ENCODE measurements around the gene IPO4. TPM values are rescaled to one million over a fixed set of nuclear protein-coding genes. Genes with fewer than 3 reads are reported as not detected.

The IPO4 gene
- total RNA-seq, 2 experiments from 2014 or later, result 36.6 to 37.9 TPM

DNA sequence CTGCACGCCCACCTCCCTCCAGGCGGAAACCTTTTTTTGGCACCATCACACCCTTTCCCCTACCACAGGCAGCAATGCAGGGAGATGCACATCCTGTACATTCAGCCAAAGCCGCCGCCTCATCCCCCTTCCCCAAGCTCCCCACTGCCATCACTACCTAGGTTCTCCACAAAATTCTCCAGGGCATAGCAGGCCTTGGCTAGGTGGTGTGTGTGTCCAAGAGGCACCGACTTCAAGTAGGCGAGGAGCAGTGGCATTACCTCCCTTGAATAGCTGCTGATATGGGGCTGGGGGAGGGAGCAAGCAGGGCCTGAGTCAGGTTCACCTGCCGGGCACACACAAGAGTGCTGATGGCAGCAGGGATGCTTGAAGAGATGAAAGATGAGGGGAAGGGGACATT is 3.6 kb downstream of the IPO4 start:
- peaks cover 69% of the 10 kb centered on the region for H3K36me3 ChIP-seq (ENCODE audit: insufficient read depth, low read length)
- TF ChIP-seq, protein P1, sequence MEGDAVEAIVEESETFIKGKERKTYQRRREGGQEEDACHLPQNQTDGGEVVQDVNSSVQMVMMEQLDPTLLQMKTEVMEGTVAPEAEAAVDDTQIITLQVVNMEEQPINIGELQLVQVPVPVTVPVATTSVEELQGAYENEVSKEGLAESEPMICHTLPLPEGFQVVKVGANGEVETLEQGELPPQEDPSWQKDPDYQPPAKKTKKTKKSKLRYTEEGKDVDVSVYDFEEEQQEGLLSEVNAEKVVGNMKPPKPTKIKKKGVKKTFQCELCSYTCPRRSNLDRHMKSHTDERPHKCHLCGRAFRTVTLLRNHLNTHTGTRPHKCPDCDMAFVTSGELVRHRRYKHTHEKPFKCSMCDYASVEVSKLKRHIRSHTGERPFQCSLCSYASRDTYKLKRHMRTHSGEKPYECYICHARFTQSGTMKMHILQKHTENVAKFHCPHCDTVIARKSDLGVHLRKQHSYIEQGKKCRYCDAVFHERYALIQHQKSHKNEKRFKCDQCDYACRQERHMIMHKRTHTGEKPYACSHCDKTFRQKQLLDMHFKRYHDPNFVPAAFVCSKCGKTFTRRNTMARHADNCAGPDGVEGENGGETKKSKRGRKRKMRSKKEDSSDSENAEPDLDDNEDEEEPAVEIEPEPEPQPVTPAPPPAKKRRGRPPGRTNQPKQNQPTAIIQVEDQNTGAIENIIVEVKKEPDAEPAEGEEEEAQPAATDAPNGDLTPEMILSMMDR (IDR thresholded peaks at IDR 0.05), result no peak
- intact Hi-C loops (cut with DNase I, micrococcal nuclease), result loop anchor here in 1 of 2 experiments (5.0 kb wide), 1 partner anchor 38 kb away; the partner anchor contains the start of genes PSME2 and RNF31

DNA sequence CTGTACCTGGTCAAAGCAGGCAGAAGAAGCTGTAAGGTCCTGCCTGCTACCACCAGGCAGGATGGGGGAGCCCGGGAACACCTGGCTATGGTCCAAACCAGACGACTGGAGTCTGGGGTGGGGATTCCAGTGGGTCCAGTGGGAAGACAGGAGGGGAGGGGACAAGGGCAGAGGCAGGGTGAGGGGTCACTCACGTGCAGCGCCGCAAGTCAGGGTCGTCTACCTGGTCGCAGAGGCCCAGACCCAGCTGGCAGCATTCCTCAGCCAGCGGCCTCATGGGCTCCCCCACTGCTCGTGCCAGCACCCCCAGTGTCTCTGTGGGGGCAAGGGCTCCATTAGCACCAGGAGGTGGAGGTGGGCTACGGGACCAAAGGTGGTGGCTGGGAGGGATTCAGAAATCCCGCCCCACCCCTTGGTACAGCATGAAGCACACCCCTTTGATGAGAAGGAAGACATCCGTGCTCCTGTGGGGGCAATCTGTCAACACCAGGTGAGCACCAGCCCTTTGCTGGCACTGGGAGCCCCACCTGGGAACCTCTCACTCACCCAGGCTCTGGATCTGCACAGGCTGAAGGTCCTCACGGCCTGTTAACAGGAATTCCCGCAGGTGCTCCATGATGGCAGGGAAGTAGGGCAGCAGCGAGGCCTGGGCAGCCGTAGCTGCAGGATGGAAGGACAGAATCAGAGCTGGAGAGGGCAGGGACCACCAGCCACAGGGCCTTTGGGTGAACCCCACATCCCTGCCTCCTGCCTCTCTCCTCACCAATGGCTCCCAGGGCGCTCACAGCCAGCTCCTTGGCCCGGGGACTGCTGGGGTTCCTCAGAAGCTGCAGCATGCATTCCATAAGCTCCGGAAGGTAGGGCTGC is 4.3 kb downstream of the IPO4 start:
- Histone ChIP-seq H3K36me3 (ENCODE audit: insufficient read depth, low read length) (peaks cover 76% of the 10 kb centered on the region), H3K27me3 (ENCODE audit: control insufficient read depth in 1 of 2, insufficient read depth in 2 of 2, low read length in 2 of 2) (no peaks in the 10 kb centered on the region), H3K4me3 (ENCODE audit: low read length) (no peak overlapping the region), H3K4me1 (ENCODE audit: insufficient read depth, low read length) (peaks cover 31% of the 10 kb centered on the region), H3K9me3 (ENCODE audit: control insufficient read depth in 1 of 2, insufficient read depth in 1 of 2, low read length in 2 of 2) (no peaks in the 10 kb centered on the region), H3K27ac (ENCODE audit: low read depth in 1 of 2, low read length in 2 of 2) (no peak overlapping the region)
- Mint-ChIP-seq H3K9me3 (no peaks in the 10 kb centered on the region), H3K27ac (peak overlapping the region; percentile 17), H3K4me3 (no peak overlapping the region), H3K36me3 (ENCODE audit: low read depth) (peaks cover 72% of the 10 kb centered on the region), H3K27me3 (no peaks in the 10 kb centered on the region), H3K4me1 (ENCODE audit: low read depth) (peaks cover 24% of the 10 kb centered on the region)
- DNase-seq, result no peak
- intact Hi-C loops (cut with DNase I, micrococcal nuclease), result no loop called here
- TF ChIP-seq, protein P1 (IDR thresholded peaks at IDR 0.05), result no peak
- ChIA-PET CTCF (no interaction called here), POLR2A (interaction anchor here (0.5 to 7.4 kb wide), 4 partner anchors 11 to 551 kb away, joined by 3 to 85 read pairs (median 8); partner anchors contain the start of genes DCAF11, IRF9, NRL and TM9SF1)
- no peak for ATAC-seq (ENCODE audit: poor library complexity)

More for the DNA sequence above, 3.6 kb downstream of the IPO4 start:
- peaks cover 35% of the 10 kb centered on the region for H3K4me1 ChIP-seq (ENCODE audit: insufficient read depth, low read length)
- ChIA-PET CTCF (no interaction called here), POLR2A (interaction anchor here (1.1 to 7.4 kb wide), 3 partner anchors 10 to 24 kb away, joined by 3 to 85 read pairs (median 11); partner anchors contain the start of genes IRF9 and TM9SF1)
- Mint-ChIP-seq H3K9me3 (no peaks in the 10 kb centered on the region), H3K27me3 (no peaks in the 10 kb centered on the region), H3K4me3 (no peak overlapping the region), H3K27ac (no peak overlapping the region), H3K4me1 (ENCODE audit: low read depth) (peaks cover 28% of the 10 kb centered on the region), H3K36me3 (ENCODE audit: low read depth) (peaks cover 69% of the 10 kb centered on the region)
- no peaks in the 10 kb centered on the region for H3K27me3 ChIP-seq (ENCODE audit: control insufficient read depth in 1 of 2, insufficient read depth in 2 of 2, low read length in 2 of 2)
- no peak for ATAC-seq (ENCODE audit: poor library complexity)
- no peak for DNase-seq
- no peak overlapping the region for H3K4me3 ChIP-seq (ENCODE audit: low read length)
- H3K9me3 ChIP-seq (ENCODE audit: control insufficient read depth in 1 of 2, insufficient read depth in 1 of 2, low read length in 2 of 2), result no peaks in the 10 kb centered on the region
- no peak overlapping the region for H3K27ac ChIP-seq (ENCODE audit: low read depth in 1 of 2, low read length in 2 of 2)

DNA sequence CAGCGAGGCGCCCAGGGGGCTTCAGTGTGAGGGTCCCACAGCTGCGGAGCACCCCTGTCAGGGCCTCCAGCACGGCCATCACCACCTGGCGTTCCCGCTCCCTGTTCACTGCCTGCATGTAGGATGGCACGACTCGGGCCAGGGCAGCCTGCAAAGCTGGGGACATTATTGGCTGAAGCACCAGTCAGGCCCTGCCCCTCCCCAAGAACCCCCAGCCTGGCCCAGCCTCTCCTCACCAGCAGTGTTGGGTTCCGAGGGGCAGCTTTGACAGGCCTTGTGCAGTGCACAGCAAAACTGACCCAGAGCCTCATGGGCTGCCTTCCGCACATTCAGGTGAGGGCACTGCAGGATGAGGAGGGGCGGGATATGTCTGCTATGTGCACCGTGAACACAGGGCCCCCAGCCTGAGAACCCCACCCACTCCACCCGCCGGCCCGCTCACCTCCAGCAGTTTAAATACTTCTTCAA is 5.6 kb downstream of the IPO4 start:
- TF ChIP-seq, protein P1 (IDR thresholded peaks at IDR 0.05), result no peak
- POLR2A ChIA-PET, result interaction anchor here (1.1 kb wide), 2 partner anchors 13 to 22 kb away, joined by 3 read pairs; partner anchors contain the start of gene TM9SF1
- Mint-ChIP-seq H3K4me3 (no peak overlapping the region), H3K9me3 (no peaks in the 10 kb centered on the region), H3K27me3 (no peaks in the 10 kb centered on the region), H3K4me1 (ENCODE audit: low read depth) (peaks cover 12% of the 10 kb centered on the region), H3K27ac (no peak overlapping the region), H3K36me3 (ENCODE audit: low read depth) (peaks cover 78% of the 10 kb centered on the region)
- Histone ChIP-seq H3K4me1 (ENCODE audit: insufficient read depth, low read length) (peaks cover 18% of the 10 kb centered on the region), H3K9me3 (ENCODE audit: control insufficient read depth in 1 of 2, insufficient read depth in 1 of 2, low read length in 2 of 2) (no peaks in the 10 kb centered on the region), H3K27me3 (ENCODE audit: control insufficient read depth in 1 of 2, insufficient read depth in 2 of 2, low read length in 2 of 2) (no peaks in the 10 kb centered on the region), H3K36me3 (ENCODE audit: insufficient read depth, low read length) (peaks cover 89% of the 10 kb centered on the region), H3K27ac (ENCODE audit: low read depth in 1 of 2, low read length in 2 of 2) (no peak overlapping the region), H3K4me3 (ENCODE audit: low read length) (no peak overlapping the region)
- intact Hi-C loops (cut with DNase I, micrococcal nuclease), result no loop called here
- no peak for DNase-seq
- no peak for ATAC-seq (ENCODE audit: poor library complexity)
- CTCF ChIA-PET, result no interaction called here
